RWPE2 (cell line): ENCODE measurements around the gene GPR82.

Source experiments
- ATAC-seq: fragments of 200-7000 bp; cut with Tn5 transposase; 3 replicates; pipeline ENCODE4 v1.9.1; 2021; ENCODE audit warnings: low read depth
- DNase-seq: peaks from one replicate; pipeline ENCODE4 v3.0.0-alpha.2; 2020; ENCODE audit warnings: low spot score
- H3K27ac ChIP-seq: fragments of 450-650 bp; 2 replicates; pipeline ENCODE4 v1.5.1; 2017; ENCODE audit warnings: mild to moderate bottlenecking; ENCODE audit not compliant: poor library complexity, severe bottlenecking
- H3K27me3 ChIP-seq: fragments of 250-450 bp; sonication (Bioruptor Pico); 2 replicates; pipeline ENCODE4 v1.5.1; 2021; ENCODE audit warnings: mild to moderate bottlenecking, moderate library complexity; ENCODE audit not compliant: insufficient read depth, poor library complexity, severe bottlenecking
- H3K36me3 ChIP-seq: fragments of 250-450 bp; sonication (Bioruptor Pico); 2 replicates; pipeline ENCODE4 v1.5.1; 2020; ENCODE audit warnings: low read depth, mild to moderate bottlenecking, moderate library complexity
- H3K4me1 ChIP-seq: fragments of 250-450 bp; sonication (Bioruptor Pico); 2 replicates; pipeline ENCODE4 v1.5.1; 2021; ENCODE audit warnings: mild to moderate bottlenecking, moderate library complexity; ENCODE audit not compliant: insufficient read depth, poor library complexity, severe bottlenecking
- H3K4me3 ChIP-seq: fragments of 250-450 bp; sonication (Bioruptor Pico); 2 replicates; pipeline ENCODE4 v1.5.1; 2021; ENCODE audit warnings: mild to moderate bottlenecking, moderate library complexity; ENCODE audit not compliant: severe bottlenecking
- H3K9me3 ChIP-seq: fragments of 250-450 bp; sonication (Bioruptor Pico); 2 replicates; pipeline ENCODE4 v1.5.1; 2021; ENCODE audit warnings: mild to moderate bottlenecking, moderate library complexity; ENCODE audit not compliant: severe bottlenecking
- TF ChIP-seq, protein P1 (sequence below): fragments of 450-650 bp; IDR thresholded peaks from one replicate; pipeline ENCODE4 v1.5.1; 2017; ENCODE audit warnings: mild to moderate bottlenecking, moderate library complexity; ENCODE audit not compliant: poor library complexity, severe bottlenecking

Gene GPR82

DNA sequence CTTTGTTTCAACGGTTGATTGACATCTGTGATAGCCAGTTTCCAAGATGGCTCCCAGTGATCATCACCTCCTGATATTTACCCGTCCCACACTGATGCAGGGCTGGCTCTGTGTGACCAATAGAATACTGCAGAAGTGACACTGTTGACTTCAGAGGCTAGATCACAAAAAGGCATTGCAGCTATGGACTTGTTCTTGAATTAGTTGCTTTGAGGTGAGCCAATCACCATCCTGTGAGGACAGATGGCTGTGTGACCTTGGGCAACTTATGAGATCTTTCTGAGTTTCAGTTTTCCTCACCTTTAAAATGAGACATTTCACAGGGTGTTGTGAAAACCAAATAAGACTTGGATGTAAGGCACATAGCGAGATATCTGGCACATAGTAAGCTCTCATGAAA is 1.8 kb upstream of the GPR82 start:
- Histone ChIP-seq H3K4me3 (no peak overlapping the region), H3K27me3 (no peaks in the 10 kb centered on the region), H3K36me3 (no peaks in the 10 kb centered on the region), H3K27ac (no peak overlapping the region), H3K4me1 (no peaks in the 10 kb centered on the region), H3K9me3 (no peaks in the 10 kb centered on the region)
- DNase-seq (no peak), ATAC-seq (no peak)
- TF ChIP-seq, protein P1, sequence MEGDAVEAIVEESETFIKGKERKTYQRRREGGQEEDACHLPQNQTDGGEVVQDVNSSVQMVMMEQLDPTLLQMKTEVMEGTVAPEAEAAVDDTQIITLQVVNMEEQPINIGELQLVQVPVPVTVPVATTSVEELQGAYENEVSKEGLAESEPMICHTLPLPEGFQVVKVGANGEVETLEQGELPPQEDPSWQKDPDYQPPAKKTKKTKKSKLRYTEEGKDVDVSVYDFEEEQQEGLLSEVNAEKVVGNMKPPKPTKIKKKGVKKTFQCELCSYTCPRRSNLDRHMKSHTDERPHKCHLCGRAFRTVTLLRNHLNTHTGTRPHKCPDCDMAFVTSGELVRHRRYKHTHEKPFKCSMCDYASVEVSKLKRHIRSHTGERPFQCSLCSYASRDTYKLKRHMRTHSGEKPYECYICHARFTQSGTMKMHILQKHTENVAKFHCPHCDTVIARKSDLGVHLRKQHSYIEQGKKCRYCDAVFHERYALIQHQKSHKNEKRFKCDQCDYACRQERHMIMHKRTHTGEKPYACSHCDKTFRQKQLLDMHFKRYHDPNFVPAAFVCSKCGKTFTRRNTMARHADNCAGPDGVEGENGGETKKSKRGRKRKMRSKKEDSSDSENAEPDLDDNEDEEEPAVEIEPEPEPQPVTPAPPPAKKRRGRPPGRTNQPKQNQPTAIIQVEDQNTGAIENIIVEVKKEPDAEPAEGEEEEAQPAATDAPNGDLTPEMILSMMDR, result no peak

DNA sequence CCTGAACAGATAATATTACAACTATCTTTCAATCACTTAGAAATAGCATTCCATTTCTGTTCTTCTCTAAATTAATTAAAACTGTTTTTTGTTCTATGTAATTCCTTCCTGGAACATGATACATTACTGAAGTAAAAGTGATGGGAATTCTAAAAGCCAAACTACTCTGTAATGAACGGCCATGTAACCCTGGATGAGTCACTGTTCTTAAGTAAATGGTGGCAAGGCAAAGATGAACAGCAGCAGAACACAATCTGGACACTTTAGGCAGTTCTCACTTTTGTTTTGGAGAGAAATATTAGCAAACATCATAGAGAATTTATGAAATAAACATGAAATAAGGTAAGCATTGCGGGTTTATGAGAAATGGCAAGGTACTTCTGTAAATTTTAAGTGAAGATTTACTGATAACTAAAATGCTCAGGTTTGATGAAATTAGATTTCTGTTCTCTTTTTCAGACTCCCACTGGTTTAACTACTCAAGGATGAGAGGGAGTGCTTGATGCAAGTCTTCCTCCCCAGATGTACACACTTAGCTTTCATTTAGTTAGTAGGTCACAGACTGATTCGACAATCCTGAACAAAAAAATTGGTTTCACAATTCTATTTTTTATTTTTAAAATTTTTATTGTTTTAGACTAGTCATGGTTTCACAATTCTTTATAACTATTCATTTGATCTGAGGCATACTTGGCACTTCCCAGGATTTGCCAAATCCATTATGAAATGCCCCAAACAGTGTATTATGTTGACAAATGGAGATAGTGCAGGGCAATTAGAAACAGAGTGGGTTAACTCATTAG is 964 bp upstream of the GPR82 start:
- Histone ChIP-seq H3K4me3 (no peak overlapping the region), H3K9me3 (no peaks in the 10 kb centered on the region), H3K27ac (no peak overlapping the region), H3K36me3 (no peaks in the 10 kb centered on the region), H3K4me1 (no peaks in the 10 kb centered on the region), H3K27me3 (no peaks in the 10 kb centered on the region)
- TF ChIP-seq, protein P1, result no peak
- DNase-seq (no peak), ATAC-seq (no peak)

DNA sequence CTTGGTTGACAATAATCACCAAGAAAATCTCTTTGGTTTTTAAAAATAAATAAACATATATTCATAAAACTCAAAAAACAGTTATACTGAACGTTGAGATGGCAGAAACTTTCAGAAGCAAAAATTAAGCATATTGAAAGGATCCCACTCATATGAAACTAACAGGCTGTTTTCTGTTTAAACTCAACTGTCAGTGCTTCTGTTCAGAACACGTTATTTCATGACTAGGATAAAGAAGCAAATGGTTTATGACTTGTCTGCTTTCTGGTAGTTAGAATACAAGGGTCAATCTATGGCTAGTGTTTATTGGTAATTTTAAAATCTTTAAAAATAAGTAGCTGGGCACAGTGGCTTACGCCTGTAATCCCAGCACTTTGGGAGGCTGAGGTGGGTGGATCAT is 4.1 kb downstream of the GPR82 start:
- no peaks in the 10 kb centered on the region for H3K4me1 ChIP-seq
- no peak overlapping the region for H3K4me3 ChIP-seq
- no peaks in the 10 kb centered on the region for H3K9me3 ChIP-seq
- ATAC-seq (no peak), DNase-seq (no peak)
- no peaks in the 10 kb centered on the region for H3K27me3 ChIP-seq
- no peak overlapping the region for H3K27ac ChIP-seq
- TF ChIP-seq, protein P1, result no peak
- H3K36me3 ChIP-seq, result no peaks in the 10 kb centered on the region

DNA sequence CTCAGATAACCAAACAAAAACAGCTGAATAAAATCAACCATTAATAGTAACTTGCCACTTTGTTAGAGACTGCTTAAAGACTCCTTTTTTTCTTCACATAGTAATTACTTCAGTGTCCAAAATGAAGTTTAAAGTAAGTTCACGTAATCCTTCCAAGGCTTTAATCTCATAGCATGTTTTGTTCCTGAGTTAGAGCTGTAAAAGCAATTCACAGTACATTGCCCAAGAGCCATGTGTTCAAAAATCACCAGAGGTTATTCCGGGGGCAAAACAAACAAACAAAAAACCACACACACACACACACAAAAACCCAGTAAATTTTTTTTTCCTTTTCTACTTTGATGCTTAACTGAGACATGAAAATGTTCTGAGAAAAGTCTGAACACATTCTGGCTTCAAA is 6.1 kb downstream of the GPR82 start:
- no peak for DNase-seq
- Histone ChIP-seq H3K36me3 (no peaks in the 10 kb centered on the region), H3K4me1 (no peaks in the 10 kb centered on the region), H3K27me3 (no peaks in the 10 kb centered on the region), H3K27ac (no peak overlapping the region), H3K4me3 (no peak overlapping the region), H3K9me3 (no peaks in the 10 kb centered on the region)
- ATAC-seq, result no peak
- TF ChIP-seq, protein P1, result no peak

DNA sequence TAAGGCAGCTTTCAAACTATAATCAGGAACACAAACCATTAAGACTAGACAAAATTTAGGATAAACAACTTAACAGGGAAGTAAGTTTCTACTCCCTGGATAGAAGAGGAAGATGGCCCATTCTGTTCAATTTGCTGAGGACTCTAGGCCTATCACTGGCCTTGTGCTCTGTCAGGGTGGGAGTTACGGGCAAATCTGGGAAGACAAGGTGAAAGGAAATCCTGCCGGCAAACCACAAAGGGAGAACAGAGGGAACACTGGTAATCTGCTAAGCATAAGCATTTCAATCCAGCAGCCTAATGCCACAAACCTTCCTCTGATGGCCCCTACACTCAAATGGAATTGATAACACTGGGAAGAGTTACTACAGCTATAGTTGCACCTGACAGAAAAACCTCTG is 8.3 kb downstream of the GPR82 start:
- Histone ChIP-seq H3K4me1 (no peaks in the 10 kb centered on the region), H3K9me3 (no peaks in the 10 kb centered on the region), H3K27ac (no peak overlapping the region), H3K36me3 (no peaks in the 10 kb centered on the region), H3K27me3 (no peaks in the 10 kb centered on the region), H3K4me3 (no peak overlapping the region)
- no peak for DNase-seq
- no peak for ATAC-seq
- TF ChIP-seq, protein P1, result no peak
